HepG2 (cell line): ENCODE data around the gene SLC4A7. TPM values are rescaled to one million over a fixed set of nuclear protein-coding genes. Genes with fewer than 3 reads are reported as not detected.
A peak's percentile ranks its signal among the peaks of the same experiment; 100 is the strongest.

Source experiments
- ATF4 ChIP-seq, 2 experiments: fragments of 450-650 bp in 1 of 2; sonication (generic) in 1 of 2; formaldehyde crosslinking; IDR thresholded peaks; 2 replicates each; pipeline versions ENCODE4 v1.5.0 to v1.8.0; 2020 to 2022; ENCODE audit warnings: mild to moderate bottlenecking in 1 of 2, missing genetic modification reagents in 1 of 2
- CBX5 ChIP-seq: sonication (generic); formaldehyde crosslinking; IDR thresholded peaks from 2 replicates; pipeline ENCODE4 v1.4.0; 2020; ENCODE audit warnings: missing genetic modification reagents, borderline replicate concordance
- CSRNP1 ChIP-seq: sonication (generic); formaldehyde crosslinking; IDR thresholded peaks from 2 replicates; pipeline ENCODE4 v1.8.1; 2023; ENCODE audit warnings: mild to moderate bottlenecking, missing genetic modification reagents
- EEA1 ChIP-seq: sonication (generic); formaldehyde crosslinking; IDR thresholded peaks from 2 replicates; pipeline ENCODE4 v1.5.1; 2020; ENCODE audit warnings: mild to moderate bottlenecking, missing genetic modification reagents, borderline replicate concordance
- ELF1 ChIP-seq: sonication (generic); formaldehyde crosslinking; IDR thresholded peaks from 2 replicates; pipeline ENCODE4 v1.4.0; 2020; ENCODE audit warnings: missing genetic modification reagents
- ETV6 ChIP-seq: sonication (generic); formaldehyde crosslinking; conservative IDR thresholded peaks from 2 replicates; pipeline ENCODE4 v1.4.0; 2020; ENCODE audit warnings: missing genetic modification reagents
- GZF1 ChIP-seq: sonication (generic); formaldehyde crosslinking; IDR thresholded peaks from 2 replicates; pipeline ENCODE4 v1.5.1; 2020; ENCODE audit warnings: mild to moderate bottlenecking, missing genetic modification reagents
- HNRNPUL1 ChIP-seq: fragments of 200-400 bp; formaldehyde crosslinking; IDR thresholded peaks from 2 replicates; pipeline ENCODE4 v1.6.1; 2017; ENCODE audit warnings: low read depth, mild to moderate bottlenecking, low read length, moderate library complexity
- KLF11 ChIP-seq: IDR thresholded peaks from 2 replicates; pipeline ENCODE4 v1.6.1; 2016; ENCODE audit warnings: missing compliant biosample characterization
- MIER2 ChIP-seq: IDR thresholded peaks from 2 replicates; pipeline ENCODE4 v1.6.1; 2016; ENCODE audit warnings: missing biosample characterization, missing genetic modification reagents
- POGK ChIP-seq: sonication (generic); formaldehyde crosslinking; conservative IDR thresholded peaks from 2 replicates; pipeline ENCODE4 v1.8.0; 2022; ENCODE audit warnings: mild to moderate bottlenecking, moderate library complexity, missing genetic modification reagents
- RFXAP ChIP-seq: sonication (generic); formaldehyde crosslinking; IDR thresholded peaks from 2 replicates; pipeline ENCODE4 v1.4.0; 2020; ENCODE audit warnings: missing genetic modification reagents, borderline replicate concordance
- SETDB1 ChIP-seq: sonication (generic); formaldehyde crosslinking; IDR thresholded peaks from 2 replicates; pipeline ENCODE4 v1.5.1; 2020; ENCODE audit warnings: missing genetic modification reagents, mild to moderate bottlenecking, borderline replicate concordance
- SNAPC5 ChIP-seq: sonication (generic); formaldehyde crosslinking; IDR thresholded peaks from 2 replicates; pipeline ENCODE4 v1.8.1; 2023; ENCODE audit warnings: mild to moderate bottlenecking, missing genetic modification reagents, borderline replicate concordance
- SRY ChIP-seq: sonication (generic); formaldehyde crosslinking; IDR thresholded peaks from 2 replicates; pipeline ENCODE4 v1.8.0; 2022; ENCODE audit warnings: mild to moderate bottlenecking, missing genetic modification reagents
- TBX3 ChIP-seq: fragments of 450-650 bp; IDR thresholded peaks from 2 replicates; pipeline ENCODE4 v1.6.1; 2017; ENCODE audit warnings: antibody characterized with exemption, mild to moderate bottlenecking, inconsistent platforms, borderline replicate concordance
- XRCC5 ChIP-seq: fragments of 200-400 bp; formaldehyde crosslinking; optimal IDR thresholded peaks from 2 replicates; pipeline ENCODE3; 2017; ENCODE audit warnings: mild to moderate bottlenecking, low read length
- ZGPAT ChIP-seq: IDR thresholded peaks from 2 replicates; pipeline ENCODE4 v1.6.1; 2016; ENCODE audit warnings: mild to moderate bottlenecking
- ZNF12 ChIP-seq: sonication (generic); formaldehyde crosslinking; IDR thresholded peaks from 2 replicates; pipeline ENCODE4 v1.5.0; 2020; ENCODE audit warnings: missing genetic modification reagents
- ZNF3 ChIP-seq: IDR thresholded peaks from 2 replicates; pipeline ENCODE4 v1.7.0; 2017; ENCODE audit warnings: inconsistent platforms
- ZNF569 ChIP-seq: sonication (generic); formaldehyde crosslinking; IDR thresholded peaks from 2 replicates; pipeline ENCODE4 v1.5.0; 2020; ENCODE audit warnings: mild to moderate bottlenecking, missing genetic modification reagents, moderate library complexity, borderline replicate concordance
- ZNF777 ChIP-seq: sonication (generic); formaldehyde crosslinking; IDR thresholded peaks from 2 replicates; pipeline ENCODE4 v1.4.0; 2020; ENCODE audit warnings: missing genetic modification reagents
- ZZZ3 ChIP-seq: sonication (generic); formaldehyde crosslinking; IDR thresholded peaks from 2 replicates; pipeline ENCODE4 v1.4.0; 2020; ENCODE audit warnings: missing genetic modification reagents, mild to moderate bottlenecking, borderline replicate concordance
- polyA plus RNA-seq, 8 experiments: library from polyadenylated mRNA; depleted of rRNA in 3 of 8; stranded (reverse) in 7 of 8; unstranded in 1 of 8; fragments of >200 nt; fragmentation: Illumina TruSeq in 4 of 8; extraction: Trizol in 4 of 8; gene quantifications; 2 replicates each; pipeline versions ENCODE4 v1.2.1 to v1.2.3, GENCODE V29; 2011 to 2016; ENCODE audit warnings: low read depth in 4 of 8, missing spikeins in 1 of 8, mixed read lengths in 1 of 8; ENCODE audit not compliant: insufficient read depth in 1 of 8
- total RNA-seq, 5 experiments: library from RNA; depleted of rRNA; stranded (reverse); fragments of >200 nt; fragmentation: Illumina TruSeq; extraction: Trizol; gene quantifications; 2 replicates each; pipeline ENCODE4 v1.2.3, GENCODE V29; 2016; ENCODE audit warnings: low read depth in 1 of 5

SLC4A7 gene
- total and polyA plus RNA-seq, 2 of the 13 experiments (the other 11 are each of a cell fraction or from before 2014, with no cell fraction given): 16.4 to 43.8 TPM

- peak; percentile 76 for TF ChIP-seq ETV6 (CRISPR knock-in tag)
- no peak for TF ChIP-seq HNRNPUL1
- no peak for TF ChIP-seq EEA1 (CRISPR knock-in tag)
- peak; percentile 83; the same call in 1 of the 2 replicates for TF ChIP-seq MIER2 (CRISPR knock-in tag)
- TF ChIP-seq ELF1 (CRISPR knock-in tag): peak; percentile 58
- peak; percentile 72 for TF ChIP-seq CSRNP1
- peak; percentile 59; the same call in 1 of the 2 replicates for TF ChIP-seq ZNF569 (CRISPR knock-in tag)
- peak; percentile 74; the same call in 1 of the 2 replicates for TF ChIP-seq ZNF3 (CRISPR knock-in tag)
- TF ChIP-seq ZNF777 (CRISPR knock-in tag): peak; percentile 31; the same call in 1 of the 2 replicates
- peak; percentile 94; the same call in 1 of the 2 replicates for TF ChIP-seq CBX5 (CRISPR knock-in tag)
- no peak for TF ChIP-seq XRCC5
- TF ChIP-seq SNAPC5 (CRISPR knock-in tag): peak; percentile 43; the same call in 1 of the 2 replicates
- TF ChIP-seq ZNF12 (CRISPR knock-in tag): no peak
- no peak for TF ChIP-seq GZF1 (CRISPR knock-in tag)
- TF ChIP-seq SRY (CRISPR knock-in tag): no peak; the same call in 1 of the 2 replicates
- peak; percentile 80; the same call in 1 of the 2 replicates for TF ChIP-seq KLF11 (CRISPR knock-in tag)
- TF ChIP-seq ZGPAT: peak; percentile 100
- TF ChIP-seq RFXAP (CRISPR knock-in tag): peak; percentile 93
- no peak for TF ChIP-seq ZZZ3 (CRISPR knock-in tag)
- TF ChIP-seq POGK: peak; percentile 31; the same call in 1 of the 2 replicates
- peak; percentile 98 for TF ChIP-seq TBX3
- TF ChIP-seq ATF4 (CRISPR knock-in tag; IDR thresholded peaks at IDR 0.05): peak in 1 of 2 experiments; percentile 98; a peak in 2 of 4 replicates
- TF ChIP-seq SETDB1 (CRISPR knock-in tag): no peak
Measured at GRCh38 chr3:27360113-27361078, 123.8 kb downstream of the SLC4A7 start (continued).
